ENCODE results near the gene LHFPL3. TPM values are rescaled to one million over a fixed set of nuclear protein-coding genes. Genes with fewer than 3 reads are reported as not detected.

LHFPL3 gene
- total RNA-seq, 1 donor from 2014 or later: not detected

- Mint-ChIP-seq H3K27me3 (no peaks in the 10 kb centered on the region), H3K36me3 (ENCODE audit: low read depth) (no peaks in the 10 kb centered on the region), H3K27ac (no peak overlapping the region), H3K9me3 (no peaks in the 10 kb centered on the region), H3K4me3 (no peak overlapping the region), H3K4me1 (no peaks in the 10 kb centered on the region)
- no peak for DNase-seq
- ATAC-seq (ENCODE audit: low read depth): no peak
- intact Hi-C loops (cut with micrococcal nuclease): no loop called here
- ChIA-PET POLR2A (no interaction called here), CTCF (no interaction called here)
- TF ChIP-seq, protein P1, sequence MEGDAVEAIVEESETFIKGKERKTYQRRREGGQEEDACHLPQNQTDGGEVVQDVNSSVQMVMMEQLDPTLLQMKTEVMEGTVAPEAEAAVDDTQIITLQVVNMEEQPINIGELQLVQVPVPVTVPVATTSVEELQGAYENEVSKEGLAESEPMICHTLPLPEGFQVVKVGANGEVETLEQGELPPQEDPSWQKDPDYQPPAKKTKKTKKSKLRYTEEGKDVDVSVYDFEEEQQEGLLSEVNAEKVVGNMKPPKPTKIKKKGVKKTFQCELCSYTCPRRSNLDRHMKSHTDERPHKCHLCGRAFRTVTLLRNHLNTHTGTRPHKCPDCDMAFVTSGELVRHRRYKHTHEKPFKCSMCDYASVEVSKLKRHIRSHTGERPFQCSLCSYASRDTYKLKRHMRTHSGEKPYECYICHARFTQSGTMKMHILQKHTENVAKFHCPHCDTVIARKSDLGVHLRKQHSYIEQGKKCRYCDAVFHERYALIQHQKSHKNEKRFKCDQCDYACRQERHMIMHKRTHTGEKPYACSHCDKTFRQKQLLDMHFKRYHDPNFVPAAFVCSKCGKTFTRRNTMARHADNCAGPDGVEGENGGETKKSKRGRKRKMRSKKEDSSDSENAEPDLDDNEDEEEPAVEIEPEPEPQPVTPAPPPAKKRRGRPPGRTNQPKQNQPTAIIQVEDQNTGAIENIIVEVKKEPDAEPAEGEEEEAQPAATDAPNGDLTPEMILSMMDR (IDR thresholded peaks at IDR 0.05): no peak
Observed at GRCh38 chr7:104453190-104453589, 124.8 kb downstream of the LHFPL3 start.

DNA sequence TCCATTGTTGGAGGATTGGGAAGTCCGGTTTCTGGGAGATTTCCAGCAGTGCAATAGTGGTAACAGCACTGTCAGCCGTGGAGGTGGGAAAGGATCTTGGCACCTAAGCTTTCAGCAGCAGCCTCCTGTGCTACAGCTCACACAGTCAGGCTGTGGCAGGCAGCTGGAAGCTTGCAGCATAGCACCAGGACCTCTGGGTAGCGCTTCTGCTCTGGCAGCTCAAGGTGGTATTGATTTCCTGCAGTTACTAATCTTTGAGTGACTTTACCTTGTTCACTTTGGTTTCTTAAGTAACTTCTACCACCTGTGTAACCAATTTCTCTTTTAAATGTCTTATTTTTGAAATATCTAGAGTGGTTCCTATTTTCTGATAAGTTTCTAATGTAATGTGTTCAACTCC, 130.5 kb downstream of the LHFPL3 start:
- Mint-ChIP-seq H3K27ac (no peak overlapping the region), H3K4me1 (no peaks in the 10 kb centered on the region), H3K36me3 (ENCODE audit: low read depth) (no peaks in the 10 kb centered on the region), H3K4me3 (no peak overlapping the region), H3K9me3 (peaks cover 14% of the 10 kb centered on the region), H3K27me3 (no peaks in the 10 kb centered on the region)
- ChIA-PET POLR2A (no interaction called here), CTCF (no interaction called here)
- intact Hi-C loops (cut with micrococcal nuclease): no loop called here
- no peak for ATAC-seq (ENCODE audit: low read depth)
- TF ChIP-seq, protein P1 (IDR thresholded peaks at IDR 0.05): no peak
- no peak for DNase-seq

- H3K4me1 Mint-ChIP-seq: no peaks in the 10 kb centered on the region
- DNase-seq: no peak
- CTCF ChIA-PET: no interaction called here
- no peak overlapping the region for H3K4me3 Mint-ChIP-seq
- no peak overlapping the region for H3K27ac Mint-ChIP-seq
- TF ChIP-seq, protein P1 (IDR thresholded peaks at IDR 0.05): no peak
- intact Hi-C loops (cut with micrococcal nuclease): no loop called here
- peaks cover 3% of the 10 kb centered on the region for H3K9me3 Mint-ChIP-seq
- POLR2A ChIA-PET: no interaction called here
- no peak for ATAC-seq (ENCODE audit: low read depth)
- H3K27me3 Mint-ChIP-seq: no peaks in the 10 kb centered on the region
- H3K36me3 Mint-ChIP-seq (ENCODE audit: low read depth): no peaks in the 10 kb centered on the region
Observed at GRCh38 chr7:104469166-104469820, 140.9 kb downstream of the LHFPL3 start.

GRCh38 chr7:104480529-104480928, 152.1 kb downstream of the LHFPL3 start:
- CTCF ChIA-PET: no interaction called here
- no peaks in the 10 kb centered on the region for H3K9me3 Mint-ChIP-seq

DNA sequence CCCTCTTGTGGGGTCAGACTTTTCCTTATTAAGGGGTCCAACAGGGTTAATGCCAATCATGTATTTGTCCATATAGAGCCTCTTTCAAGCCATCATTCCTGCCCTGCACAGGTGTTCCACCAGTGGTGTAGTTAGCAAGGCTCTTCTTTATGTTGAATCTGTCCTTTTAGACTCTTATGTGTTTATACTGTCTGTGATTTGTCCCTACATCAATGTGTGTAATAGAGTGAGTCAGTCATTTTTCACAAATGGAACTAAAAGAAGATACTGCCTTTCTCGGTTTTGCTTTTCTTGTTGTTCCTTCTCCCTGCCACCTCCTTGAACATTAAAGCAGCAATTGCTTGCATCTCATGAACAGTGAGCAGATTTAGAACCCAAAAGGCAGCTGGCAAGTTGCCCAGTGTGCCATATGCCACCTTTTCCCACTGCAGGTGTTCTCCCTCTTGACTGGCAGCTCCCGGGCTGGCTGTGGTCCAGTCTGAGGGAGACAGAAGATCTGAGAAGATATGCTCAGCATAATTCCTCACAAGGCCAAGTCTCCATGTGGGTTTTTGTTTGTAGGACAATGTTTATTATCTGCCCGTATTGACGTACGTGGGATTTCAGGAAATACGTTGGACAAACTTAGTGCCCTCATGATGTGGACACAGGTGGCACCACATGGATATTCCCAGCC, 154.1 kb downstream of the LHFPL3 start:
- no peaks in the 10 kb centered on the region for H3K27me3 Mint-ChIP-seq
- DNase-seq (no peak), ATAC-seq (ENCODE audit: low read depth) (no peak)
- TF ChIP-seq, protein P1 (IDR thresholded peaks at IDR 0.05): no peak
- ChIA-PET POLR2A (no interaction called here), CTCF (no interaction called here)
- intact Hi-C loops (cut with micrococcal nuclease): no loop called here
- no peak overlapping the region for H3K27ac Mint-ChIP-seq
- no peaks in the 10 kb centered on the region for H3K36me3 Mint-ChIP-seq (ENCODE audit: low read depth)
- no peaks in the 10 kb centered on the region for H3K9me3 Mint-ChIP-seq
- H3K4me1 Mint-ChIP-seq: no peaks in the 10 kb centered on the region
- no peak overlapping the region for H3K4me3 Mint-ChIP-seq

More at GRCh38 chr7:104480529-104480928, 152.1 kb downstream of the LHFPL3 start:
- Mint-ChIP-seq H3K4me3 (no peak overlapping the region), H3K4me1 (no peaks in the 10 kb centered on the region), H3K27me3 (no peaks in the 10 kb centered on the region), H3K36me3 (ENCODE audit: low read depth) (no peaks in the 10 kb centered on the region), H3K27ac (no peak overlapping the region)
- intact Hi-C loops (cut with micrococcal nuclease): no loop called here
- TF ChIP-seq, protein P1 (IDR thresholded peaks at IDR 0.05): no peak
- POLR2A ChIA-PET: no interaction called here
- ATAC-seq (ENCODE audit: low read depth) (no peak), DNase-seq (no peak)
